Aorta (tissue), 5 donors: Measurements from ENCODE around the gene SRMS. TPM values are rescaled to one million over a fixed set of nuclear protein-coding genes. Genes with fewer than 3 reads are reported as not detected.

ENCODE experiments used
- ATAC-seq: fragments of 200-7000 bp; cut with Tn5 transposase; one replicate; pipeline ENCODE4 v1.9.1; 2022; ENCODE audit warnings: moderate library complexity; ENCODE audit not compliant: low FRiP score
- DNase-seq, 2 donors: peaks; one replicate each; pipeline ENCODE4 v3.0.0-alpha.2; 2020
- H3K27ac ChIP-seq, 2 donors: one replicate each; pipeline ENCODE4 v1.5.1; 2013; ENCODE audit warnings: low read length in 2 of 2, mild to moderate bottlenecking in 2 of 2, moderate library complexity in 2 of 2, control low read depth in 1 of 2, inconsistent platforms in 1 of 2, low read depth in 1 of 2
- H3K27me3 ChIP-seq, 2 donors: one replicate each; pipeline ENCODE4 v1.6.1; 2013; ENCODE audit warnings: control low read depth in 1 of 2, low read length in 1 of 2, mild to moderate bottlenecking in 1 of 2, moderate library complexity in 1 of 2; ENCODE audit not compliant: insufficient read depth in 2 of 2, control insufficient read depth in 1 of 2
- H3K36me3 ChIP-seq, 2 donors: one replicate each; pipeline ENCODE4 v1.6.1; 2013; ENCODE audit warnings: control low read depth in 1 of 2, low read length in 1 of 2, mild to moderate bottlenecking in 1 of 2; ENCODE audit not compliant: insufficient read depth in 2 of 2, control insufficient read depth in 1 of 2
- H3K4me1 ChIP-seq, 2 donors: one replicate each; pipeline ENCODE4 v1.6.1; 2013; ENCODE audit warnings: low read length in 2 of 2, control low read depth in 1 of 2, mild to moderate bottlenecking in 1 of 2, moderate library complexity in 1 of 2; ENCODE audit not compliant: insufficient read depth in 2 of 2, control insufficient read depth in 1 of 2
- H3K4me3 ChIP-seq, 2 donors: one replicate each; pipeline ENCODE4 v1.5.1; 2013; ENCODE audit warnings: low read length in 2 of 2, control low read depth in 1 of 2, mild to moderate bottlenecking in 1 of 2
- H3K9me3 ChIP-seq: one replicate; pipeline ENCODE4 v1.6.1; 2013; ENCODE audit warnings: mild to moderate bottlenecking, low read length; ENCODE audit not compliant: control insufficient read depth
- WGBS, 2 donors: extraction: QIAGEN DNeasy Blood & Tissue Kit; methylation state at CpG; one replicate each; pipeline ENCODE4 v1.1.7; 2013; 5-methylcytosine and 5-hydroxymethylcytosine counted together
- intact Hi-C, 2 donors: fragments of 100-400 bp; cut with DNase I; formaldehyde crosslinking; loops; one replicate each; pipeline versions ENCODE4 v1.14.2 to v1.15.0; 2022
- polyA plus RNA-seq, 2 donors: library from polyadenylated mRNA; stranded (reverse); fragments of 200-250 nt; gene quantifications; one replicate each; pipeline ENCODE4 v1.2.3, GENCODE V29; 2013
- total RNA-seq, 2 donors: library from RNA; stranded (reverse); fragmentation: NEBNext Ultra II Directional; extraction: Animal tissue kit (Norgen Biotek cat#: 25700); gene quantifications; one replicate each; pipeline ENCODE4 v1.2.1, GENCODE V29; 2021
- donor health status: healthy with polysubstance abuse.
- donor health status: Bipolar disorder and iron deficiency.
- donor health status: DM: no; HTN: no; CAD: no.
- donor health status: DM: no; HTN: no; CAD: no.
- donor health status: DM: yes; HTN: yes; CAD: no.

SRMS gene
- total and polyA plus RNA-seq, 4 donors, result not detected

- no peaks in the 10 kb centered on the region for H3K36me3 ChIP-seq
- DNase-seq (peak in 1 of 2 donors; percentile 27), ATAC-seq (no peak)
- WGBS, 2 donors, result 91 to 92% methylated on average over 12 of the region's 12 CpGs
- H3K27ac ChIP-seq, result no peak overlapping the region
- H3K27me3 ChIP-seq, result no peaks in the 10 kb centered on the region
- intact Hi-C loops, result no loop called here
- no peak overlapping the region for H3K4me3 ChIP-seq
- H3K4me1 ChIP-seq, result no peaks in the 10 kb centered on the region
- H3K9me3 ChIP-seq, result peaks cover 13% of the 10 kb centered on the region
Observed at GRCh38 chr20:63505723-63506122, 41.8 kb downstream of the SRMS start.

DNA sequence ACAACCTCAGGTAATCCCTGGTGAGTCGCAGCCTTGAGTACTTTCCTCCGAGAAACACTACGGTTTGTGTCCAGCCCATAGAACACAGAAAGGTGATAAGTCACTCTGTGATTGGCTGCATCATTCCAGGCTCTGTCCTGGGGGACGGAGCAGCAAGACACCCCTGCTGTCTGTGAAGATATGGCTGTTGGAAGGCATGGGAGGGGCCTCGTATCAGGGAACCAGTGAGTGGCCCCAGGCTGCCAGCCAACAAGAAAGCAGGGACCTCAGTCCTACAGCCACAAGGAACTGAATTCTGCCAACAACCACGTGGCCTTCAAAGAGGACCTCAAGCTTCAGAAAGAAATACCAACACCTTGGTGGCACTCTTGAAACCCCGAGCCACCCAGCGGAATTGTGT lies 42.3 kb downstream of the SRMS start:
- Histone ChIP-seq H3K4me1 (no peaks in the 10 kb centered on the region), H3K36me3 (no peaks in the 10 kb centered on the region), H3K9me3 (peaks cover 13% of the 10 kb centered on the region), H3K27me3 (no peaks in the 10 kb centered on the region), H3K27ac (no peak overlapping the region), H3K4me3 (no peak overlapping the region)
- no peak for ATAC-seq
- WGBS, 2 donors, result 85 to 90% methylated on average over 8 of the region's 8 CpGs
- peak in 1 of 2 donors; percentile 43 for DNase-seq
- intact Hi-C loops, result no loop called here

- H3K27me3 ChIP-seq, result no peaks in the 10 kb centered on the region
- intact Hi-C loops, result no loop called here
- no peak for ATAC-seq
Observed at GRCh38 chr20:63504642-63505041, 42.9 kb downstream of the SRMS start.

DNA sequence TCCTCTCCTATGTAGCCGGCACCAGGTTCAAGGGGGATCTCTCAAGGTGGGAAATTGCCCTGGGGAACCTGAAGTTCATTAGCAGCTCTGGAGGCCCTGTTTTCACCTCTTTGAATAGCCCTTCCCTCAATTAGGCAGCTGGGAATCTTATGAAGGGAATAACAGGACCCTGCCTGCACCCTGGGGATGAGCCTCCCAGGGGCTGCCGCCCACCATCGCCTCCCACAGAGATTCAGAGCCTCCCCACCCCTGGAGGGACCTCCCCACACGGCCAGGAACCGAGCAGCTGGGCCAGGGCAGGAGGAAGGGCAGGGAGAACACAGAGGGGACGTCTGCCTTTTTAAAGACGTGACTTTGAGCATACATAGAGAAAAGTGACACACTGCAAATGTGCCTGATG lies 44.0 kb downstream of the SRMS start:
- peak in 1 of 2 donors; percentile 51 for DNase-seq
- WGBS, 2 donors, result 34 to 41% methylated on average over 7 of the region's 7 CpGs
- H3K4me3 ChIP-seq, result no peak overlapping the region
- H3K36me3 ChIP-seq, result no peaks in the 10 kb centered on the region
- peaks cover 13% of the 10 kb centered on the region for H3K9me3 ChIP-seq
- H3K4me1 ChIP-seq, result no peaks in the 10 kb centered on the region
- intact Hi-C loops, result no loop called here
- no peak overlapping the region for H3K27ac ChIP-seq
- H3K27me3 ChIP-seq, result no peaks in the 10 kb centered on the region
- no peak for ATAC-seq

More at GRCh38 chr20:63504642-63505041, 42.9 kb downstream of the SRMS start:
- WGBS, 2 donors, result 90 to 91% methylated on average over 9 of the region's 9 CpGs
- DNase-seq, result peak in 1 of 2 donors; percentile 5
- H3K4me3 ChIP-seq, result no peak overlapping the region
- H3K9me3 ChIP-seq, result peaks cover 13% of the 10 kb centered on the region
- no peak overlapping the region for H3K27ac ChIP-seq
- H3K36me3 ChIP-seq, result no peaks in the 10 kb centered on the region
- H3K4me1 ChIP-seq, result no peaks in the 10 kb centered on the region

GRCh38 chr20:63502671-63503172 lies 44.8 kb downstream of the SRMS start:
- Histone ChIP-seq H3K27me3 (no peaks in the 10 kb centered on the region), H3K27ac (no peak overlapping the region), H3K9me3 (peaks cover 9% of the 10 kb centered on the region), H3K36me3 (no peaks in the 10 kb centered on the region), H3K4me1 (no peaks in the 10 kb centered on the region), H3K4me3 (no peak overlapping the region)
- DNase-seq (peak in 1 of 2 donors; percentile 71), ATAC-seq (no peak)
- WGBS, 2 donors, result 55 to 67% methylated on average over 14 to 15 of the region's 15 CpGs
- intact Hi-C loops, result no loop called here

DNA sequence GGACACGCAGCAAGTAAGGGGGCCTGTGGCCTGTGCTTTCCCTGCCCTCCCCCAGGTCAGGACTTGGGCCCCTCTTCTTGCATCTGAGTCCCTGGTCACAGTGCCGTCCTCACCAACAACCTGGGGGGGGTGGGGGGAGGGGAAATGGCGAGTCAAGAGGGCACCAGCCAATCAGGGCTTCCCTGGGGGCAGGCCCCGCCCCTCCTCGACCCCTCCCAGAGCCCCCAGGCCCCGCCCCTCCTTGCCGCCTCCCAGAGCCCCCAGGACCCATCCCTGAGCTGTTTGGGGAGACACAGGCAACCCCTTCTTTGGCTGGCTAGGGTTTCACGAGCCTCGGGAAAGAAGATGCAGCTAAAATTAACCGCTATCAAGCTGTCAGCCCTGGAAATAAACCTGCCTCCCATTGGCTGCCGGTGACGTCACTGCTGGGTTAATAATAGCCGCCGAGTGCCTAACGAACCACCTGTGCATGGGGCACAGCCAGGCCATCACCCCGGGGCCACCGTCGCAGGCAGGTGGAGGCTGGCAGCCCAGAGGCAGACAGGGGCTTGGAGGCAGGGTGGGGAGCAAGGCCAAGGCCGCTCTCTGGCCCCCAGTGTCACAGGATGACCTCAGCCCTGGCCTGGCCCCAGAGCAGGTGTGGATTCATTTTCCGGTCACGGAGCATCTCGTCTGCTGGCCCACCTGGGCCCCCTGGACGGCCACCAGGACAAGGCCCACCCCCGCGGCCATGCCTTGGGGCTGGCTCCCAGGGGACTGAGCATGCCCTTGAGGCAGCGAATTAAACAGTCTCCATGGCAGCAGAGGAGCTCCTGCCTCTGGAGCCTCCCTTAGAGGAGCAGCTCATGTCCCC lies 45.5 kb downstream of the SRMS start:
- H3K9me3 ChIP-seq, result peaks cover 9% of the 10 kb centered on the region
- H3K36me3 ChIP-seq, result no peaks in the 10 kb centered on the region
- 13 to 21% methylated on average over 25 to 26 of the region's 26 CpGs for WGBS, 2 donors
- DNase-seq (peak in 1 of 2 donors; percentile 77), ATAC-seq (no peak)
- no peaks in the 10 kb centered on the region for H3K27me3 ChIP-seq
- no peak overlapping the region for H3K4me3 ChIP-seq
- intact Hi-C loops, result no loop called here
- no peak overlapping the region for H3K27ac ChIP-seq
- H3K4me1 ChIP-seq, result no peaks in the 10 kb centered on the region

GRCh38 chr20:63500902-63501817 lies 46.4 kb downstream of the SRMS start:
- Histone ChIP-seq H3K27ac (no peak overlapping the region), H3K27me3 (no peaks in the 10 kb centered on the region), H3K36me3 (no peaks in the 10 kb centered on the region), H3K4me1 (no peaks in the 10 kb centered on the region), H3K9me3 (peaks cover 9% of the 10 kb centered on the region), H3K4me3 (no peak overlapping the region)
- intact Hi-C loops, result no loop called here
- WGBS, 2 donors, result 83 to 86% methylated on average over 27 of the region's 27 CpGs
- DNase-seq, result peak in 1 of 2 donors; percentile 61
- ATAC-seq, result no peak

DNA sequence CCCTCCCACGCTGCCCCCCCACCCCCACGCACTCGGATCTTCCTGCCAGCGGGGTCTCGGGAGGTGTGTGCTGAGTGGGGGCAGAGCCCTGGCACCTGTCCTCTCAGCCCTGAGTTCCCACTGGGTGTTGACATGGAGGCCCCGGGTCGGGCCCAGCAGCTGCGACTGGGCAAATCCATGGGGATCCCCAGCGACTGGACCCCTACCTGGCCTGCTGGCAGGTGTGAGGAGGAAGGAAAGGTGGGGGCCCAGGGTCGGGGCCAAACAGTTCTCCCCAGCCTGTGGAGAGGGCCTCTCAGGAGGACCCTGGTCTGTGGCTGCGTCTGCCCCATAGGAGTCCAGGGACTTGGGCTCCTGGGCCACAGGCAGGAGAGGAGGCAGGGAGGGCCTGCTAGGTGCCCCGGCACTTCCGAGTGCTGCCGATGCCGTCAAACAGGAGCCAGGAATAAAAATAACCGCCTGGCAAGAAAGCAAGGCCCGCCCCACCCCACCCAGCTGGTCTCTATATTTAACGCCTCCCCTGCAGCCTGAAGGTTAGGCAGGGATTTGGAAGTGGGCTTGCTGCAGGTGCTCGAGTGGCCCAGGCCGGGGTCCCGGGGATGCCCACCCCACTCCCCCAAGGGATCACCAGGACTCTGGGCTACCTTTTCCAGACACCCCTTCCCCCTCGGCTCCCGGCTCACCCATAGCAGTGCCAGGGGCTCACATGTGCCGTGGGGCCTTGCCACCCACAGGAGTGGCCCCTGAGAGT lies 47.2 kb downstream of the SRMS start:
- Histone ChIP-seq H3K27ac (no peak overlapping the region), H3K9me3 (peaks cover 8% of the 10 kb centered on the region), H3K36me3 (no peaks in the 10 kb centered on the region), H3K27me3 (no peaks in the 10 kb centered on the region), H3K4me1 (no peaks in the 10 kb centered on the region), H3K4me3 (no peak overlapping the region)
- WGBS, 2 donors, result 78 to 84% methylated on average over 23 to 24 of the region's 24 CpGs
- ATAC-seq (no peak), DNase-seq (peak in 1 of 2 donors; percentile 69)
- intact Hi-C loops, result no loop called here
